ENCODE measurements around the gene E2F6.

Gene E2F6

DNA sequence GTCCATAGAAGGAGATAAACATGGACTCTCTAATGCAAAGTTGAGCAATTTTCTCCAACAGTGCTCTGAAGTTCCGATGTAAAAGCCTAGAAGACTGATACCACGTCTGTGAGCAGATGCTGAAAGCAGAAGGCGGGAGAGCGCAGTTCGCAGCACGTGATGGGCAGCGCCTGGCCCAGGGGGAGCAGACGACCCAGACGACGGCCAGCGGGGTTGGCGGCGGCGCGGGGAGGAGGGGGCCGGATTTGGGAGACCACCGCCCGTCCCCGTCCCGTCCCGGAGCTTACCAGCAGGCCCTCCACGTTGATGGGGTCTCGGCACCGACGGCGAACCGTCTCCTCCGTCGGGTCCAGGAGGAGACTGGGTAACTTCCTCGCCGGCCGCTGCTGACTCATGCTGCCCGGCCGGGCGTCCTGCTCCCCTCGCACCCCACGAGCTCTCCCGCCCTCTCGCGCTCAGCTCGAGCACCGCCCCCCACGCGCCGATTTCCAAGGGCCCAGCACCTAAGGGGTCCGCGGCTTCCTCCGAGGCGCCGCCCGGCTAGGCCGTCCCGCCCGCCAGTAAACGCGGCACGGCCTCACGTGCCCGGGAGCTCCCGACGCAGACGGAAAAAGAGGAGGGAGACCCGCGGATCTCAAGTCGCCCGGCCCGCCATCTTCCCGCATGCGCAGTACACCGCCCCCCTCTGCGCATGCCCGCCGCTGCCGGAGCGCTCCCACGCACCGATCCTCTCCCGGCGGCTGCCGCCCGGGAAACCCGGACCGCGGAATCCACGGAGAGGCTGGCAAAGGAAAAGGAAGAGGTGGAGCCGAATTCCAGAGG lies at the start of gene E2F6:
Gene E2F6 (minus strand): TSS at position 677 of the 822 bp plus-strand sequence. CDS start 282 bp downstream, at position 395.
- no peak for FAIRE-seq

- no peak for FAIRE-seq
Observed at GRCh38 chr2:11515490-11515981, 49.6 kb upstream of the E2F6 start.

DNA sequence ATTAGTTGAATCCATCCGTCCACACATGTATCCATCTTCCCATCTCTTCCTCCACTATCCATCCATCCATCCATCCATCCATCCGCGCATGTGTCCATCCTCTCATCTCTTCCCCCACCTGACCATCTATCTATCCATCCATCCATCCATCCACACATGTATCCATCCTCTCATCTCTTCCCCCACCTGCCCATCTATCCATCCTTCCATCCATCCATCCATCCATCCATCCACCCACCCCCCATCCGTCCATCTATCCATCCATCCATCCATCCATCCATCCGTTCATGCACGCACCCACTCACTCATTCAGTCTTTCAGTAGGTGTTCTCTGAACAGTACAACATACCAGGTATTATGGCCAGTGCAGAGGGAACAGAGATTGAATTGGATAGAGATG lies 48.9 kb upstream of the E2F6 start:
- FAIRE-seq: no peak

GRCh38 chr2:11514081-11514730 lies 48.2 kb upstream of the E2F6 start:
- FAIRE-seq: no peak

GRCh38 chr2:11513319-11513718 lies 47.4 kb upstream of the E2F6 start:
- FAIRE-seq: no peak

DNA sequence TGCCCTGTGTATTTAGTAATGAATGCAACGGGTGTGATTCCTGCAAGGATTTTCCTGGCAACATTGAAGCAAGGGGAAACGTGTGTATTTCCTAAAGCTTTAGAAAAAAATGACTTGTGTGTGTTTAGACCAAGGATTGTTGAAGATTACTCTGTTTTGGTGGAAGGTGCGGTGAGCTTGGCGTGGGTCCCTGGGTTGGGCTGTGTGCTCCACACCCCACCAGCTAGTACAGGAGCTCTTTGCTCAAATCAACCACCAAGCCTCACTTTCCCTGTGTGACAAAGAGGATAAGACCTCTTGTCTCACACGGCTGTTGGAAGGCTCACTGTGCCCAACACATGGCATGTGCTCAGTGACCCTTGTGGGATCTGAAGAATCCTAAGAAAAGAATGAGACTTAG lies 46.5 kb upstream of the E2F6 start:
- no peak for FAIRE-seq

DNA sequence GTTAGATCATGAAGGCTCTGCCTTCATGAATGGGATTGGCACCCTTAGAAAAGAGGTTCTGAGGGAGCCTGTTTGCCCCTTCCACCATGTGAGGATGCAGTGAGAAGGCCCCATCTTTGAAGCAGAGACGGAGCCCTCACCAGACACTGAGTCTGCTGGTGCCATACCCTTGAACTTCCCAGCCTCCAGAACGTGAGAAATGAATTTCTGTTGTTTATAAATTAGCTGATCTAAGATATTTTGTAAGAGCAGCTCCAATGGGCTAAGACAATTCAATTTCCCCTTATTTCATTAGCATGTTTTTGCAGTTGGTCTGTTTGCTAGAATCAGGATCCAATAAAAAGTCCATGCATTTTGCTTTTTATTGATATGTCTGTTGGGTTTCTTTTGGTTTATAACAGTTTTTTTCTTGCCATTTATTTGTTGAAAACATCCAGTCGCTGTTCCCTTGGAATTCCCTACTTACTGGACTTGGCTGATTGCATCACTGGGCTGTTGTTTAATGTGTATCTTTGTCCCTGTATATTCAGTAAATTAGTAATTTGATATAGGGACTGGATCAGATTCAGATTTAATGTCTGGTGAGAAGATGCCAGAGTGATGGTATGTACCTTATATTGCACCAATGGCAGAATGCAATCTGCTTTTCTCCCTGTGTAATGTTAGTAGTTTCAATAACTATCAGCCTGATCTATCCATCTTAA lies 43.8 kb upstream of the E2F6 start:
- FAIRE-seq: no peak

- FAIRE-seq: no peak
Observed at GRCh38 chr2:11508279-11508678, 42.3 kb upstream of the E2F6 start.

GRCh38 chr2:11507517-11507916 lies 41.6 kb upstream of the E2F6 start:
- FAIRE-seq: no peak

- FAIRE-seq: no peak
Observed at GRCh38 chr2:11506611-11506969, 40.6 kb upstream of the E2F6 start.

DNA sequence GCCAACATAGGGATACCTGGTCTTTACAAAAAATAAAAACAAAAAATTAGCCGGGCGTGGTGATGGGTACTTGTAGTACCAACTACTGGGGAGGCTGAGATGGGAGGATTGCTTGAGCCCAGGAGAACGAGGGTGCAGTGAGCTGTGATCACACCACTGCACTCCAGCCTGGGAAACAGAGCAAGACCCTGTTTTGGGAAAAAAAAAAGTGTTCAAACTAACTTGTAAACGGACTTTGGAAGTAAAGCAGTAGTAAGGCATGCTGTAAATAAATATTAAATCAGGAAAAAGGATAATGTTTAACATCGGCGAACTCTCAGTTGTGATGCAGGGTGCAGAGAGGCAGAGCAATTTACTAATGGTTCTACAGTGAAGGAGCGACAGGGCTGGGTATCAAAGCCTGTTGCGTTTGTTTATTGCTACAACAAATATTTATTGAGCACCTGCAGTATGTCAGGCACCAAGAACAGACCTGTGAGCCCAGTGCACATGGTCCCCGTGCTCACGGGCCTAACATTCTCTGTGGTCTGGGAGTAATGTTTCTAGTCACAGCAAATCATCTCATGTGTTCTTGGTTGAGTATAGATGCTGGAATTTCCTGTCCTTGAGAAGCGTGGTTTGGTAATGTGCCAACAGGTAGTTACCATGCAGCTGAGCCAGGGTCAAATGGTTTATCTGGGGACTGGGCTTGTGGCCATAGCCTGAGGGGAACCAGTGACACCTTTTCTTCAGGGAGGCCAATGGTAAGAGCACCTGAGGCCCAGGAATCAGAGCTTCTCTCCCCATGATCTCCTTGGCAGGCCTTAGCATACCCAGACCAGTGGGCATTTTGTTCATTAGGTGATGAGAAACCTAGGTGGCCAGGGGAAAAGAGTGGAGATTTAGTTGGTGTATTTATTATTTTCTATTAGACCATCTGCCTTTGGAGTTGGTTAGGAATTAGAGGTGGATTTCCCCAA lies 40.0 kb upstream of the E2F6 start:
- FAIRE-seq: no peak

GRCh38 chr2:11503354-11503927 lies 37.5 kb upstream of the E2F6 start:
- FAIRE-seq: no peak

DNA sequence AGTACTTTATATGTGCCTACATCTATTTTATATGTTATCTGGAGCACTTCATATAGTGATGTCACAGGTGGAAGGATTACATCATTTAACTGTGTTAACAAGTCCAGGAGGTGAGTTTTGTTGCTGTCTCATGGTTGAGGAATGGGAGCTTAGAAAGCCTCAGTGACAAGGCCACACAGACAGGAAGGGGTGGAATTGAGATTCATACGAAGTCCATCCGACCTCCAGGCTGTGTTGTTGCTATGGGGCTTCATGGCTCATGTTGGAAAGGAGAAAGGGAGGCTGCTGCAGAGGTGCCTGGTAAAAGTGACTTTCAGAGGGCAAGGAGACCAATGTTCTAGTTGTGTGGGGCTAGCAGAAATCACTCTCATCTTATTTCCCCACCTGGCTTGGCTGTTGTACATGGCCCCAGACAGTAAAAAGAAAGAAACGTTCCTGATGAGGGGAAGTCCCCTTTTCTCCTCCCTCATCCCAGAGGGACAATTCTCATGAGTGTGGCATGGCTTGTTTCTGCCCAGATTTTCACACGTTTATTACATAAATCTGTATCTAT lies 36.9 kb upstream of the E2F6 start:
- no peak for FAIRE-seq

- FAIRE-seq: no peak
Observed at GRCh38 chr2:11500702-11501303, 34.8 kb upstream of the E2F6 start.

DNA sequence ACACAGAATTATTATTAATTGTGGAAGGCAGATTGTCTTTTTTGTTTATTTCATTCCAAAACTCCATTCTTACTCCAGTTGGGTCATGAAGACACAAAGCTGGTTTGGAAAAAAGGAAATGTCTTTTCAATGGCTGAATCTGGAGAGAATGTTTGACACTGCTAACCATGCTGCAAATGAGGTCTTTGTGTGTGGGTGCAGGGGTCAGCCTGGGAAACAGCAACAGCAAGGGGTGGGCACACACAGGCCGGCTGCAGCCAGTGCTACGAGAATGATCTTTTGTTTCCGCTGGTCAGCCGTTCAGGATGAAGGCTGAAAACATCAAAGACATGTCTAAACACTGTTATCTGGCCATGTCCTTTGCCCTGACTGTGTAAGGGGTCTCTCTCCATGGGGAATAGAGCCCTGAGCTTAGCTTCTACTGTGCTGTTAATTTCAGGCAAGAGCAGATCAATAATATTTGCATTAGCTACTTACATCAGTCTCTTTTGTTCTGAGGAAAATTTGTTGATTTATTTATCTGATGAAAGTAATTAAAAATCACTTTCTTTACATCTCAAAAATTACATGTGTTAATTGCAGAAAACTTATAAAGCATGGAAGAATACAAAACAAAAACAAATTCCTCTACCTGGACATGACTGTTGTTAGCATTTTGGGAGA lies 33.3 kb upstream of the E2F6 start:
- FAIRE-seq: no peak

DNA sequence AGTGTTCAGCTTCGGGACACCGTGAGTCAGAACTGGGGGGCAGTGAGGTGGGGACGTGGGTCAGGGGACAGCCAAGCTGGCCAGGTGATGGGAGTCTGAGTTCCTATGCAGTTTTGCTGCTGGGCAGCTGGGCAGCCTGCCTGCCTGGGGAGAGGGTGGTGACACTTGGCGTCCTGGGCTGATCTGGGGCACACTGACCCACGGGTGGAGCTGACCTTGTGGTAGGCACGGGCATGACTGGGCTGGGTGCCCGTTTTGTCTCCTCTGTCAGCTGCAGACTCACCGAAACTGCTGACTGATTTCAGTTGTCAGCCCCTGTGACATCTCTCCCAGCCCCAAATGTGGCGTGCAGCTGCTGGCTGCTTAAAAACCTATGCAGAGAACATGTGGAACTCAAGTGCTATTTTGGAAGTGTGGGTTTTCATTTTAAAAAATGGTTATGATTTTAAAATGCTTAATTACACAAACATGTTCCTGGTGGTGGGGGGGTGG lies 32.6 kb upstream of the E2F6 start:
- FAIRE-seq: no peak

GRCh38 chr2:11495844-11496681 lies 30.1 kb upstream of the E2F6 start:
- FAIRE-seq: no peak

- no peak for FAIRE-seq
Observed at GRCh38 chr2:11494310-11494709, 28.3 kb upstream of the E2F6 start.

GRCh38 chr2:11493282-11493681 lies 27.3 kb upstream of the E2F6 start:
- FAIRE-seq: no peak

DNA sequence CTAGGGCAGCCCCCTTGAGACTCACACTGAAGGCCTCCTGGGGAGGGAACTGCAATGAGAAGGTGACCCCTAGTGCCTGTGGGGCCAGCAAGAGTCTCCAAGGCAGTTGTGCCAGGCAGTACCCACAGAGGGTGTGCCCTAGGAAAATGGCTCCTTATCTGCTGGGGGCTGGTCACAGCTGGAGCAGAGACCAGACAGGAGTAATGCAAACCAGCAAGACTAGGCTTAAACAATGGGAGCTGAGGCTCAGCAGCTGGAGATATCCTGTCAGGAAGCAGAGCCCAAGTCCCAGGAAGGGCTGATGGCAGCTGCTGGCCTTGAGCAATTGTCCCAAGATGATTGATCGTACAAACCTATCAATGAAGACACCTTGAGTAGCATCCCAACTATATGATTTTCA lies 26.8 kb upstream of the E2F6 start:
- no peak for FAIRE-seq

Data from colon (tissue), 2 donors.